ENCODE measurements around the gene TMED1.
"Not testable (repeated sequence)": the region's sequence is repeated elsewhere in the genome, so short reads cannot be mapped to it uniquely, and the experiment has no call there.

TMED1 gene

GRCh38 chr19:10861103-10861651, 25.2 kb upstream of the TMED1 start:
- DNase-seq = no peak

- DNase-seq = no peak
These were observed 22.3 kb upstream of the TMED1 start for GRCh38 chr19:10858204-10858828.

DNA sequence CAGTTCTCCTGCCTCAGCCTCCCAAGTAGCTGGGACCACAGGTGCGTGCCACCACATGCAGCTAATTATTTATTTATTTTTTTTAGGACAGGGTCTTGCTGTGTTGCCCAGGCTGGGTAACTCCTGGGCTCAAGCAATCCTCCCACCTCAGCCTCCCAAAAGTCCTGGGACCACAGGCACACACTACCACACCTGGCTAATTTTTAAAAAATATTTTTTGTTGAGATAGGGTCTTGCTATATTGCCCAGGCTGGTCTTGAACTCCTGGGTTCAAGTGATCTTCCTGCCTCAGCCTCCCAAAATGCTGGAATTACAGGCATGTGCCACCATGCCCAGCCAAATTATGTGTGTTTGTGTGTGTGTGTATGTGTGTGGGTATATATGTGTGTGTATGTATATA, 20.9 kb upstream of the TMED1 start:
- DNase-seq = not testable (repeated sequence)

- DNase-seq = no peak
These were observed 20.0 kb upstream of the TMED1 start for GRCh38 chr19:10855879-10856522.

GRCh38 chr19:10854350-10855089, 18.5 kb upstream of the TMED1 start:
- no peak for DNase-seq

DNA sequence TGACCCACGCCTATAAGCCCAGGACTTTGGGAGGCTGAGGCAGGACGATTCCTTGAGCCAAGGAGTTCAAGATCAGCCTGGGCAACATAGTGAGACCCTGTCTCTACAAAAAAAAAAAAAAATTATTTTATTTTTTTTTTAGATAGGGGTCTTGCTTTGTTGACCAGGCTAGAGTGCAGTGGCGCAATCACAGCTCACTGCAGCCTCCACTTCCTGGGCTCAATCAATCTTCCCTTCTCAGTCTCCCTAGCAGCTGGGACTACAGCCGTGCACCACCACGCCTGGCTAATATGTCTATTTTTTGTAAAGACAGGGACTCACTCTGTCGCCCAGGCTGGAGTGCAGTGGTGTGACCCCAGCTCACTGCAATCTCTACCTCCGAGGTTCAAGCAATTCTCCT, 16.9 kb upstream of the TMED1 start:
- no peak for DNase-seq

- DNase-seq = no peak
These were observed 16.2 kb upstream of the TMED1 start for GRCh38 chr19:10852098-10852800.

DNA sequence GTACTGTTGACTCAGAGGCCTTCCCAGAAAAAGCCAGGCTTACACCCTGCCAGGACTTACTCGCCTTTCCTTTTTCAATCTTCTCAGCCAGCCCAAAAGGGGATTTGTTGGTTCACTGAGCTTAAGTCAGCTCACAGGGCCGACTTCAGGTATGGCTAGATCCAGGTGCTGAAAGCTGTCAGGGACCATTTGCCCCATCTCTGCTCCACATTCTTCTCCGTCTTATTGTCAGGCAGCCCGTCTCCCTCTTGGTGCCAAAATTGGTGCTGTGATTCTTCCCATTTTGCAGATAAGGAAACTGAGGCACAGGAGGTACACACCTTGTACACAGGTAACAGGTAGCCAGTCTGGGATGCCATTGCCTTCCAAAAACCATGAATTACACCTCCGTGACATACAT, 14.6 kb upstream of the TMED1 start:
- DNase-seq = no peak

DNA sequence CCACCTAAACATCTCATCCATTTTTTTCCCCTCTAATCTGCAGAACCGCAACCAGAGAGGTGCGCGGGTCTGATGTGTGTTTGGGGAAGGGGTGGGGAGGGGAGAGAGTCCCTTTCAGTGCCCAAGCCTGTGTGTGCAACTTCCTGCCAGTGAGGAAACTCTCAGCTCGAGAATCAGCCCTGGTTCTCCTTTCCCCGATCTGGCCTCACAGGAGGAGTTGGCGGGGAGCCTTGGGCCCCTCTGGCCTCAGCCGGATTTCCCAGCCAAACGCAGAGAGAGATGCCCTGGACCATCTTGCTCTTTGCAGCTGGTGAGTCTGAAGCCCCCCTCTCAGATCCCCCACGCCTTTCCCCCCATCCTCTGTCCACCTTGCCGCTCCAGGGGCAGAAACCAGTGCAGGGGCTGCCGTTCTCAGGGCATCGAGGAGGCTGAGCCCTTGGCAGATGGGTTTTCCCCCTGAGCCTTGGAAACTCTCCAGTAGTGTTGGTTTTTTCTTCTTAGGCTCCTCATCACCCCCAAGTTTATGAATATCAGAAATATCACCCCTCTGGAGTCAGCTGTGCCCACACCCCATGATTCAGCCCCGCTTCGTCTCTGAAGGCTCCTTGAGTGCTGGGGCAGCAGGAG, 12.3 kb upstream of the TMED1 start, which contains the start of gene C19orf38:
Gene C19orf38, plus strand, starts transcription at position 186 of the 627 bp plus-strand sequence. Its CDS starts 94 bp downstream, at position 280.
- DNase-seq = no peak

DNA sequence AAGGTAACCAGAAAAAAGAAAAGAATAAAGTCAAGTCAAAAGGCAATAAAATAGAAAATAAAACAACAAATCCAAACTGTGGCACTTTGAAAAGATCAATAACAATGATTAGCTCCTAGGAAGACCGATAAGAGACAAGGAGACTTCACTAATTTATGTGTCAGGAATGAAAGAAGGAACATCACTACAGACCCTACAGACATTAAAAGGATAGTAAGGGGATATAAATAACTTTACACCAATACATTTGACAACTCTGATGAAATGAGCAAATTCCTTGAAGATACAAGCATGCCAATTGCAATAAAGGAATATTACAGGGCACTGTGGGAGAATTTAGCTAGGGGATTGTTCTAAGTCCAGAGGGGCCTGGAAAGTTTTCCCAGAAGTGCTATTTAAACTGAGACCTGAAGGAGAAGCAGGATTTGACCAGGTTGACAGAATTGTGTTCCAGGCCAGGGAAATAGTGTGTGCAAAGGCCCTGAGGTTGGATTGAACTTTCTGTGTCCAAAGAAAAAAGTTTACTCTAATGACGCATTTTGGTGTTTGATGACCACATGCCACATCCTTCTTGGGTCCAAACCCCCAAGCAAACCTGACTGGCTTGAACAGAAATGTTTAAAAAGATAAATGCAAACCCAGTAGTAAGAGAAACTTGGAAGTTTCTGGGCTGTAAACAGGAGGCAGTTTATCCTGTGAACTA, 10.6 kb upstream of the TMED1 start:
- DNase-seq = no peak

- DNase-seq = no peak
These were observed 6.8 kb upstream of the TMED1 start for GRCh38 chr19:10842788-10843187.

- DNase-seq = no peak
These were observed 3.4 kb upstream of the TMED1 start for GRCh38 chr19:10839114-10840050.

DNA sequence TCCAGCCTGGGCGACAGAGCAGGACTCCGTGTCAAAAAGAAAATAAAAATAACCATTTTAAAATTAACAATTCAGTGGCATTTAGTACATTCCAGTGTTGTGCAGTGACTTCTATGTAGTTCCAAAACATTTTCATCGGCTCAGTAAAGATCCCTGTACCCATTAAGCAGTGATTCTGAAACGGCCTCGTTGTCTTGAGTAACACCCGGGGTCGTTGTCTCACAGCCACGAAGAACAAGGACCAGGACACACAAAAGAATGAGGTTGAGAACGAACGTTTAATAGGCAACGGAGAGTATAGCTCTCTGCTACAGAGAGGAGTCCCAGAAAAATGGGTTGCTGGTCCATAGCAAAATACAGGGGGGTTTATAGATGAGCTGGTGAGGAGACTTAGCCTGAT, 2.4 kb upstream of the TMED1 start:
- no peak for DNase-seq

DNA sequence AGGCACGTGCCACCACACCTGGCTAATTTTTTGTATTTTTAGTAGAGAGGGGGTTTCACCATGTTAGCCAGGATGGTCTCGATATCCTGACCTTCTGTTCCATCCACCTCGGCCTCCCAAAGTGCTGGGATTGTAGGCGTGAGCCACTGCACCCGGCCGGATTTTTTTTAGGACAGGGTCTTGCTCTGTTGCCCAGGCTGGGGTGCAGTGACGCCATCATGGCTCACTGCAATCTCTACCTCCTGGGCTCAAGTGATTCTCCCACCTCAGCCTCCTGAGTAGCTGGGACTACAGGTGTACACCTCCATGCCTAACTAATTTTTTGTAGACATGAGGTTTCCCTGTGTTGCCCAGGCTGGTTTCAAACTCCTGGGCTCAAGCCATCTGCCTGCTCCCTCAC, 1.6 kb upstream of the TMED1 start:
- DNase-seq = not testable (repeated sequence)

- DNase-seq = peak; percentile 76
These were observed 693 bp upstream of the TMED1 start for GRCh38 chr19:10836479-10837330.

DNA sequence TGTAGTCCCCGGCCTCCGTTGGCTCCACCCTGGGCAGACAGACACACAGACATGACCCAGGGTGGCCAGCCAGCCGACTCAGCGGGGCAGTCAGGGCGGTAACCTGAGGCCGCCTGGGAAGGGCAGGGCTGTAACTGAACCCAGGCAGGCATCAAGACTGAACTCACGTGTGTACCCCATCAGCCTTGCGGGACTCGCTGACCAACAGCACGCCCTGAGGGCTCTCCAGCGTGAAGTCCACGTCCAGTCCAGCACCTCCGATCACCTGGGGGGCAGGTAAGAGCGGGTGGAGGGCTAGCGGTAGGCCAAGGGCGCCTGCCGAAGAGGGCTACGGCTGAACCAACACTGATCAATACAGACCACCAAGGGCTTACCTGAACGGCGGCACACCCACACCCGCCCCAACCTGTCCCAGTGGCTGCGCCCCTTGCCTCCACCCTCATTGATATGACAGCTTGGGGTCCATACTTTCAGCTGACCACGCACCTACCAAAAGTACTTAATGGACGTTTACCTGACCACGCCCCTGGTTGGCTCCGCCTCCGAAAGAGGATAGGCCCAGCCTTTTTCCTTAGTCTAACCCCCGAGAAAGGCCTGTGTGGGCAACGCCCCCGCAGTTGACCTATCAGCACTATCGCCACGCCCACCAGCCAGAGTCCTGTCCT, 791 bp downstream of the TMED1 start:
- DNase-seq = no peak

GRCh38 chr19:10832939-10833296, 3.1 kb downstream of the TMED1 start:
- DNase-seq = no peak

GRCh38 chr19:10831987-10832938, 3.7 kb downstream of the TMED1 start:
- no peak for DNase-seq

Measured in NCI-H748 treated with DMSO at 0.1 percent for 48 hours (cell line).